Measurements from ENCODE around the gene GALNS. TPM values are rescaled to one million over a fixed set of nuclear protein-coding genes. Genes with fewer than 3 reads are reported as not detected.

The GALNS gene
- total RNA-seq, 1 experiment from 2014 or later = 81.6 TPM

DNA sequence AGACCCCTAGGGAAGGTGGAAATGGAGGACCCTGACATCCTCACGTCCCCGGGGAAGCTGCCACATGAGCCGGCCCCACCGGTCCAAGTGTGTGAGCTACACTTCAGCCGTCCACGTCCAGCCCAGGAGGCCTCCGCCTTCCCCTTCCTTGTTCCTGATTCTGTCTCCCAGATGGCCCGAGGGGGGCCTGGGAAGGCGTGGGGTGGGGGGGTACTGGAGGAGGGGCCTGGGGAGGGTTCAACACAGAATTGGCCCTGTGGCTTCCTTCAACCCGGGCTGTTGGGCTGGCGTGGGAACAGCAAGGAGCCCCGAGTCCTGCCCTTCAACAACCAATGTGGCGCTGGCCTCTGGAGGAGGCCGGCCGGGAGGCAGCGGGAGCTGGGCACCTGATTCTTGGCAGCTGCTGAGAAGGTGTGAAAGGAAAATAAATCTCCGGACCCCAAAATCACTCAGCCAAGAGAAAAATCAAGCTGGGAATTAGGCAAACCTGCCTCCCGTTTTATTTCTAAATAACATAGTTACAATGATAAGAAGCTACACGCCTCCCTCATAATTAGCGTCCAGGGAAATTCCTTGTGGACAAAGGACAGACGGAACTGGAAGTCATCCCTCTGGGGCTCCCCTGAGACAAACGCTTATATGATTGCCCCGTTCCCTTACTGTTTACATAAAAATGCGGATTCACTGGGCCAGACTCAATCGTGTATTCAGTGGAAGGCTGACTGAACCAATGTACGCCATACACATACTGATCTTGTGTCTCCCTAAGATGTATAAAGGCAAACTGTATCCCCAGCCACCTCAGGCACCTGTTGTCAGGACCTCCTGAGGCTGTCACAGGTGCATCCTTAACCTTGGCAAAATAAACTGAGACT is 43.2 kb downstream of the GALNS start:
- Histone ChIP-seq H3K27me3 (ENCODE audit: control insufficient read depth, insufficient read depth, low read length) (no peaks in the 10 kb centered on the region), H3K9me3 (ENCODE audit: control insufficient read depth, insufficient read depth, low read depth, low read length) (no peaks in the 10 kb centered on the region), H3K27ac (ENCODE audit: low read length) (no peak overlapping the region), H3K4me3 (ENCODE audit: low read depth in 2 of 2, low read length in 2 of 2) (no peak overlapping the region), H3K36me3 (ENCODE audit: control insufficient read depth, insufficient read depth, low read length) (peaks cover 4% of the 10 kb centered on the region; the same call in 1 of the 2 replicates), H3K4me1 (ENCODE audit: control insufficient read depth, insufficient read depth, low read length) (peaks cover 17% of the 10 kb centered on the region)
- BruUV-seq (replicated peaks) = no TSS peak
- DNase-seq (ENCODE audit: low read depth, low spot score) (no peak), ATAC-seq (no peak)
- in situ Hi-C loops (cut with HindIII; ENCODE audit: low pct_unique_long_range_greater_than_20kb, low sequenced_read_pairs) = no loop called here
- ChIA-PET CTCF (interaction anchor here (0.6 kb wide), 2 partner anchors 30 to 128 kb away, joined by 3 to 12 read pairs; no protein-coding TSS in a partner anchor), POLR2A (no interaction called here)
- intact Hi-C loops (cut with micrococcal nuclease; ENCODE audit: unreplicated experiment) = loop anchor here (10.0 kb wide), 1 partner anchor 351 kb away; no protein-coding TSS in a partner anchor
- TF ChIP-seq SIN3A (IDR thresholded peaks at IDR 0.05; ENCODE audit: borderline replicate concordance, insufficient read depth, low read depth, low read length) = no peak
- TF ChIP-seq, protein P1, sequence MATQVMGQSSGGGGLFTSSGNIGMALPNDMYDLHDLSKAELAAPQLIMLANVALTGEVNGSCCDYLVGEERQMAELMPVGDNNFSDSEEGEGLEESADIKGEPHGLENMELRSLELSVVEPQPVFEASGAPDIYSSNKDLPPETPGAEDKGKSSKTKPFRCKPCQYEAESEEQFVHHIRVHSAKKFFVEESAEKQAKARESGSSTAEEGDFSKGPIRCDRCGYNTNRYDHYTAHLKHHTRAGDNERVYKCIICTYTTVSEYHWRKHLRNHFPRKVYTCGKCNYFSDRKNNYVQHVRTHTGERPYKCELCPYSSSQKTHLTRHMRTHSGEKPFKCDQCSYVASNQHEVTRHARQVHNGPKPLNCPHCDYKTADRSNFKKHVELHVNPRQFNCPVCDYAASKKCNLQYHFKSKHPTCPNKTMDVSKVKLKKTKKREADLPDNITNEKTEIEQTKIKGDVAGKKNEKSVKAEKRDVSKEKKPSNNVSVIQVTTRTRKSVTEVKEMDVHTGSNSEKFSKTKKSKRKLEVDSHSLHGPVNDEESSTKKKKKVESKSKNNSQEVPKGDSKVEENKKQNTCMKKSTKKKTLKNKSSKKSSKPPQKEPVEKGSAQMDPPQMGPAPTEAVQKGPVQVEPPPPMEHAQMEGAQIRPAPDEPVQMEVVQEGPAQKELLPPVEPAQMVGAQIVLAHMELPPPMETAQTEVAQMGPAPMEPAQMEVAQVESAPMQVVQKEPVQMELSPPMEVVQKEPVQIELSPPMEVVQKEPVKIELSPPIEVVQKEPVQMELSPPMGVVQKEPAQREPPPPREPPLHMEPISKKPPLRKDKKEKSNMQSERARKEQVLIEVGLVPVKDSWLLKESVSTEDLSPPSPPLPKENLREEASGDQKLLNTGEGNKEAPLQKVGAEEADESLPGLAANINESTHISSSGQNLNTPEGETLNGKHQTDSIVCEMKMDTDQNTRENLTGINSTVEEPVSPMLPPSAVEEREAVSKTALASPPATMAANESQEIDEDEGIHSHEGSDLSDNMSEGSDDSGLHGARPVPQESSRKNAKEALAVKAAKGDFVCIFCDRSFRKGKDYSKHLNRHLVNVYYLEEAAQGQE (IDR thresholded peaks at IDR 0.05; ENCODE audit: insufficient read depth in 1 of 2, low read depth in 2 of 2, low read length in 1 of 2) = no peak
- peak; percentile 33; the same call in 1 of the 2 replicates for TF ChIP-seq POLR2AphosphoS5 (IDR thresholded peaks at IDR 0.05; ENCODE audit: low read depth, low read length)

DNA sequence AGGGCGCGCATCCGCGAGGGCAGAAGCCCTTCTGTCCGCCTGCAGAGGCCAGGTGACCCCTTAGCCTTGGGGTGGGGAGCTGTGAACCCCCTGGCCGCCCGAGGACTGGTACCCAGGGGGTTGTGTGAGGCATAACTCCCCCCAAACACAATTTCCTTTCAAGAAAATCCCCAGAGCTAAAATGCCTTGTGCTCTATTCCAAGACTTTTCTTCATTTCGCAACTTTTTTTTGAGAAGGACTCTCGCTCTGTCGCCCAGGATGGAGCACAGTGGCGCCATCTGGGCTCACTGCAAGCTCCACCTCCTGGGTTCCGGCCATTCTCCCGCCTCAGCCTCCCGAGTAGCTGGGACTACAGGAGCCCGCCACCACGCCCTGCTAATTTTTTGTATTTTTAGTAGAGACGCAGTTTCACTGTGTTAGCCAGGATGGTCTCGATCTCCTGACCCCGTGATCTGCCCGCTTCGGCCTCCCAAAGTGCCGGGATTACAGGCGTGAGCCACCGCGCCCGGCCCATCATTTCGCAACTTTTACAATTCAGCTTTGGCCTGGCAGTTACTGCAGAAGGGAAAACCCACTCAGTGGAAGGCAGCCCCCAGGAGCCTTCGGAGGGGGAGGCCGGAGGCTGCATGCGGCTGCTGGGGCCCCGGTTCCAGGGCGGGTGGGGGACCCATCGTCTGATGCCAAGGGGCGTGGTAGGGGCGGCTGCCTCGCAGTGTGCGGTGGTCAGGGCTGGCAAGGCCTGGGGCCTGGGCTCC is 44.1 kb downstream of the GALNS start:
- POLR2A ChIA-PET = interaction anchor here (0.7 kb wide), 1 partner anchor 19 kb away, joined by 3 read pairs; no protein-coding TSS in a partner anchor
- Histone ChIP-seq H3K4me3 (ENCODE audit: low read depth in 2 of 2, low read length in 2 of 2) (peak overlapping the region; percentile 64 to 78), H3K27me3 (ENCODE audit: control insufficient read depth, insufficient read depth, low read length) (no peaks in the 10 kb centered on the region), H3K36me3 (ENCODE audit: control insufficient read depth, insufficient read depth, low read length) (peaks cover 4% of the 10 kb centered on the region; the same call in 1 of the 2 replicates), H3K9me3 (ENCODE audit: control insufficient read depth, insufficient read depth, low read depth, low read length) (no peaks in the 10 kb centered on the region), H3K4me1 (ENCODE audit: control insufficient read depth, insufficient read depth, low read length) (peaks cover 21% of the 10 kb centered on the region), H3K27ac (ENCODE audit: low read length) (peak overlapping the region; percentile 89)
- intact Hi-C loops (cut with micrococcal nuclease; ENCODE audit: unreplicated experiment) = loop anchor here (10.0 kb wide), 1 partner anchor 352 kb away; no protein-coding TSS in a partner anchor
- no TSS peak for BruUV-seq (replicated peaks)
- no peak for ATAC-seq
- CTCF ChIA-PET = interaction anchor here (0.6 kb wide), 1 partner anchor 128 kb away, joined by 3 read pairs; no protein-coding TSS in a partner anchor
- in situ Hi-C loops (cut with HindIII; ENCODE audit: low pct_unique_long_range_greater_than_20kb, low sequenced_read_pairs) = no loop called here
- no peak for DNase-seq (ENCODE audit: low read depth, low spot score)
- TF ChIP-seq, protein P1 (IDR thresholded peaks at IDR 0.05; ENCODE audit: insufficient read depth in 1 of 2, low read depth in 2 of 2, low read length in 1 of 2) = no peak
- TF ChIP-seq, protein P2, sequence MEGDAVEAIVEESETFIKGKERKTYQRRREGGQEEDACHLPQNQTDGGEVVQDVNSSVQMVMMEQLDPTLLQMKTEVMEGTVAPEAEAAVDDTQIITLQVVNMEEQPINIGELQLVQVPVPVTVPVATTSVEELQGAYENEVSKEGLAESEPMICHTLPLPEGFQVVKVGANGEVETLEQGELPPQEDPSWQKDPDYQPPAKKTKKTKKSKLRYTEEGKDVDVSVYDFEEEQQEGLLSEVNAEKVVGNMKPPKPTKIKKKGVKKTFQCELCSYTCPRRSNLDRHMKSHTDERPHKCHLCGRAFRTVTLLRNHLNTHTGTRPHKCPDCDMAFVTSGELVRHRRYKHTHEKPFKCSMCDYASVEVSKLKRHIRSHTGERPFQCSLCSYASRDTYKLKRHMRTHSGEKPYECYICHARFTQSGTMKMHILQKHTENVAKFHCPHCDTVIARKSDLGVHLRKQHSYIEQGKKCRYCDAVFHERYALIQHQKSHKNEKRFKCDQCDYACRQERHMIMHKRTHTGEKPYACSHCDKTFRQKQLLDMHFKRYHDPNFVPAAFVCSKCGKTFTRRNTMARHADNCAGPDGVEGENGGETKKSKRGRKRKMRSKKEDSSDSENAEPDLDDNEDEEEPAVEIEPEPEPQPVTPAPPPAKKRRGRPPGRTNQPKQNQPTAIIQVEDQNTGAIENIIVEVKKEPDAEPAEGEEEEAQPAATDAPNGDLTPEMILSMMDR (IDR thresholded peaks at IDR 0.05) = peak; percentile 51; the same call in 1 of the 2 replicates

All from Panc1 (cell line).